Choroid plexus epithelial cell (primary cell): ENCODE results near the gene DCP1A.
A peak's percentile ranks its signal among the peaks of the same experiment; 100 is the strongest.

ENCODE experiments used
- DNase-seq: peaks from one replicate; pipeline ENCODE4 v3.0.0-alpha.2; 2010; ENCODE audit warnings: low read depth
- H3K4me3 ChIP-seq: 2 replicates; pipeline ENCODE4 v1.5.1; 2011; ENCODE audit warnings: low read depth, mild to moderate bottlenecking, control low read depth, low read length, moderate library complexity
- CTCF ChIP-seq: conservative IDR thresholded peaks from 2 replicates; pipeline ENCODE4 v1.5.1; 2011; ENCODE audit warnings: low read depth, mild to moderate bottlenecking, control low read depth, inconsistent platforms, low read length, moderate library complexity

Gene DCP1A

GRCh38 chr3:53347261-53348064 lies at the start of gene DCP1A:
TSS of gene DCP1A (minus strand) at chr3:53347543. CDS start at chr3:53347517, 26 bp downstream.
- no peak for TF ChIP-seq CTCF
- peak; percentile 98 for DNase-seq
- H3K4me3 ChIP-seq = peak within 1 kb of the TSS; percentile 100

DNA sequence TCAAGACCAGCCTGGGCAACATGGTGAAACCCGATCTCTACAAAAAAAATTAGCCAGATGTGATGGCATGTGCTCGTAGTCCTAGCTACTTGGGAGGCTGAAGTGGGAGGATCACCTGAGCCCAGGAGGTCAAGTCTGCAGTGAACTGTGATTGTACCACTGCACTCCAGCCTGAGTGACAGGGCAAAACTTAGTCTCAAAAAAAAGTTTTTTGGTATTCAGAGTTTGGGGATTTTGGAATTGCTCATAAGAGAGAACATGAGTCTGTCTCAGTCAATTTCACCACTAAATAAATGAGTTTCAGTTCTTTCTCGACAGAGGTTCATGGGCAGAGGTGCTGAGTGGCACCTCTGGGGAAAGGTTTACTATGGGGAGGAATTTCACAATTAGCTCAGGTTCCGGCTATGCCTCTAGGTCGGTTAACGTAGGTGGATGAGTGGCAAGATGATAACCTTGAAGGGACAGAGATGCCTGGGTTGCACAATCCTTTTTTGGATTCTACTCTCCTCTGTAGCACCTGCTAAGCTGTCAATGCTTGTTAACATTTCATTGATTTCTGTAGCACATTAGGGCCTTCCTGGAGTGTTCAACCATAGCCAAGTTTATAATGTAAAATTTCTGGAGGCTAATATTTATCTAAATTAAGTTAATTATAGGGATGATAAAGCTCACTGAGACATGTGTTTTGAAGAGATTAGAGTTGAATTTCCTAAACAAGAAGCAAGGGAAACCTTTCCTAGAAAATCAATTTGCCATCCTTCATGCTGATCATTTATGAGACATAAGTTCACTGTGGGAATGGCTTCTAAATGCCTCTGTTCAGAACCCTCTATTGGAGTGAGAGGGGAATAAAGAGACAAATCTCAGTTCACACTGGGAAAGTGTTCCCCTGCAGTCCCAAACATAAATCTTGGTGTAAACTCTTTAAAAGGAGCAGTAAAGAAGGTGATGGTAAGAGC lies 37.4 kb upstream of the DCP1A start:
- TF ChIP-seq CTCF = no peak
- no peak overlapping the region for H3K4me3 ChIP-seq
- no peak for DNase-seq

DNA sequence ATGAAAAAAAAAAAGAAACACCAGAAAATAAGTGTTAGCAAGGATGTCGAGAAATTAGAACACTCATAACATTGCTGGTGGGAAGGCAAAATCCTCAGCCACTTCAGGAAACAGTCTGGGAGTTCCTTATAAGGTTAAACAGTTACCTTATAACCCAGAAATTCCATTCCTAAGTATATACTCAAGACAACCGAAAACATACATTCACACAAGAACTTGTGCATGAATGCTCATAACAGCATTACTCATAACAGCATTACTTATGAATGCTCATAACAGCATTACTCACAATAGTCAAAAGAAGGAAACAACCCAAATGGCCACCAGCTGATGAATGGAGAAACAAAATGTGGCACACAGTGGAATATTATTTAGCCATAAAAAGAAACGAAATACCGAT lies 34.8 kb upstream of the DCP1A start:
- DNase-seq = peak; percentile 46
- no peak for TF ChIP-seq CTCF
- no peak overlapping the region for H3K4me3 ChIP-seq

- H3K4me3 ChIP-seq = no peak overlapping the region
- no peak for DNase-seq
- TF ChIP-seq CTCF = no peak
Measured at GRCh38 chr3:53380306-53380705, 33.0 kb upstream of the DCP1A start.

- DNase-seq = no peak
- TF ChIP-seq CTCF = no peak
- H3K4me3 ChIP-seq = no peak overlapping the region
Measured at GRCh38 chr3:53379898-53380297, 32.6 kb upstream of the DCP1A start.

DNA sequence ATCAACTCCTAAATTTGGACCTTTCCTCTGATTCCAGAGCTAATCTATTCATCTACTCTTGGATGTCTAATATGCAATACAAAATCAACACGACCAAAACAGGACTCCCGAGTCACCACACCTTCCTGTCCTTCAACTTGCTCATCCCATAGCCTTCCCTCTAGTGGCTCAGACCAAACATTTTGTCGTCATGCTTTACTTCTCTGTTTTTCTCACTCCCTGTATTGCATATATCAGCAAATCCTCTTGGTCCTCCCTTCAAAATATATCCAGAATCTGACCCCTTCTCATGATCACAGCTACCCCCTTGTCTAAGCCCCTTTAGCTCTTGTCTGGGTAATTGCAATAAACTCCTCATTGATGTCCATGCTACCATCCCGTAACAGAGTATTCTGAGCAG lies 30.5 kb upstream of the DCP1A start:
- no peak for DNase-seq
- no peak for TF ChIP-seq CTCF
- no peak overlapping the region for H3K4me3 ChIP-seq
